GM13977 (cell line): ENCODE results near the gene CCDC54.

Experiments
- DNase-seq: peaks from one replicate; pipeline ENCODE4 v3.0.0; 2012; ENCODE audit warnings: low spot score
- in situ Hi-C: fragments of 300-500 bp; cut with MboI; formaldehyde crosslinking; loops from one replicate; pipeline ENCODE4 v1.12.0; 2022; ENCODE audit warnings: low sequenced_read_pairs, low pct_unique_long_range_greater_than_20kb, mixed read lengths, inconsistent platforms; ENCODE audit not compliant: unreplicated experiment
- TF ChIP-seq, protein P1 (sequence below): IDR thresholded peaks from 2 replicates; pipeline ENCODE4 v1.5.1; 2012; ENCODE audit warnings: mild to moderate bottlenecking, control low read depth; ENCODE audit not compliant: insufficient read depth; ENCODE audit errors: extremely low read depth, missing control alignments

The CCDC54 gene

GRCh38 chr3:107347751-107348150 is 29.5 kb upstream of the CCDC54 start:
- in situ Hi-C loops = no loop called here
- TF ChIP-seq, protein P1, sequence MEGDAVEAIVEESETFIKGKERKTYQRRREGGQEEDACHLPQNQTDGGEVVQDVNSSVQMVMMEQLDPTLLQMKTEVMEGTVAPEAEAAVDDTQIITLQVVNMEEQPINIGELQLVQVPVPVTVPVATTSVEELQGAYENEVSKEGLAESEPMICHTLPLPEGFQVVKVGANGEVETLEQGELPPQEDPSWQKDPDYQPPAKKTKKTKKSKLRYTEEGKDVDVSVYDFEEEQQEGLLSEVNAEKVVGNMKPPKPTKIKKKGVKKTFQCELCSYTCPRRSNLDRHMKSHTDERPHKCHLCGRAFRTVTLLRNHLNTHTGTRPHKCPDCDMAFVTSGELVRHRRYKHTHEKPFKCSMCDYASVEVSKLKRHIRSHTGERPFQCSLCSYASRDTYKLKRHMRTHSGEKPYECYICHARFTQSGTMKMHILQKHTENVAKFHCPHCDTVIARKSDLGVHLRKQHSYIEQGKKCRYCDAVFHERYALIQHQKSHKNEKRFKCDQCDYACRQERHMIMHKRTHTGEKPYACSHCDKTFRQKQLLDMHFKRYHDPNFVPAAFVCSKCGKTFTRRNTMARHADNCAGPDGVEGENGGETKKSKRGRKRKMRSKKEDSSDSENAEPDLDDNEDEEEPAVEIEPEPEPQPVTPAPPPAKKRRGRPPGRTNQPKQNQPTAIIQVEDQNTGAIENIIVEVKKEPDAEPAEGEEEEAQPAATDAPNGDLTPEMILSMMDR = no peak
- DNase-seq = no peak

- TF ChIP-seq, protein P1 = no peak
- in situ Hi-C loops = no loop called here
- DNase-seq = no peak
These were observed 20.5 kb upstream of the CCDC54 start for GRCh38 chr3:107356706-107357105.

DNA sequence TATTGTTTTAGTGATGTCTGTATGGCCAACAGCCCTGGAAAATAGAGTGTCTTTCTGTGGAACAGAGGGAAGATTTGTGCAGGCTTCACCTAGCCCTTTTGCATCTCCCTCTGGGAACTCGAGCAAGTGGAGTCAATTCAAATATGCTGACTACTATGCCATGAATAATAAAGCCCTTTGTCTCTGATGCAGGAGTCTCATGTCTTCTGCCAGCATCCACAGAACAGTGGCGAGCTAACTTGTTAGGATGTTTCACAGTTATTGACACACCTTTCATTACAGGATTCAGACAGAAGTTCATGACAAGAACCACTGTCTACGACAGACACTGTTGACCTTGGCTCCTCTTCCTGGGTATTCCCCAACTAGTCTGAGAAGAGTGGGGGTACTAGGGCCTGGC is 15.6 kb upstream of the CCDC54 start:
- TF ChIP-seq, protein P1 = no peak
- in situ Hi-C loops = no loop called here
- no peak for DNase-seq

GRCh38 chr3:107365051-107365450 is 12.2 kb upstream of the CCDC54 start:
- TF ChIP-seq, protein P1 = no peak
- in situ Hi-C loops = no loop called here
- DNase-seq = no peak

DNA sequence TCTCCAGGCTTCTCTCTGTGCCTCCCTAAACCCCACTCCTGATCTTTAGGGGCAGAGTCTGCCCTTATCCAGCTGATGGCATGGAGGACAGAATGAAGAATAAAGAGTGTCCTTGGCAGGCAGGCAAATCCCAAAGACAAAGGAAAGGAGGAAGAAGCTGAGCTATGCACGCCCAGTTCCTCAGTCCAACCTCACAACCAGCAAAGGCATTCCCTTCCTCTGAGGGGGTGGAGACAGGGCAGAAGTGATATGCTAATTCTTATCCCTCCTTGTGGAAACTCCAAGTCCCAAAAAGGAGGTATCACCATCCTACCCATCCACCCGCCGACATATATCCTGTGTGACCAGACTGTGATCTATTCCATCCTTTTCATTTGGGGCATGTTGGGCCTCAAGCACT is 10.5 kb upstream of the CCDC54 start:
- in situ Hi-C loops = no loop called here
- TF ChIP-seq, protein P1 = no peak
- no peak for DNase-seq

GRCh38 chr3:107367353-107367752 is 9.9 kb upstream of the CCDC54 start:
- DNase-seq = no peak
- TF ChIP-seq, protein P1 = no peak
- in situ Hi-C loops = no loop called here
